SK-N-SH treated with all-trans-retinoic acid at 6 μM for 48 hours (cell line): ENCODE results near the gene HAP1.

Source experiments
- ATAC-seq: fragments of 200-7000 bp; cut with Tn5 transposase; 3 replicates; pipeline ENCODE4 v1.9.1; 2020; ENCODE audit warnings: mild to moderate bottlenecking, moderate library complexity
- ARNTL ChIP-seq: fragments of 450-650 bp; formaldehyde crosslinking; IDR thresholded peaks from 2 replicates; pipeline ENCODE4 v1.5.0; 2020; ENCODE audit warnings: low read depth, mild to moderate bottlenecking, moderate library complexity, borderline replicate concordance
- BACH2 ChIP-seq: fragments of 250-450 bp; sonication (Bioruptor Pico); IDR thresholded peaks from 2 replicates; pipeline ENCODE4 v1.9.0; 2021; ENCODE audit warnings: mild to moderate bottlenecking, borderline replicate concordance
- CREB5 ChIP-seq: fragments of 250-450 bp; sonication (Bioruptor Pico); IDR thresholded peaks from 2 replicates; pipeline ENCODE4 v1.5.1; 2020; ENCODE audit warnings: low read depth, mild to moderate bottlenecking, moderate library complexity
- CSDC2 ChIP-seq: fragments of 250-450 bp; sonication (Bioruptor Pico); IDR thresholded peaks from 2 replicates; pipeline ENCODE4 v1.5.0; 2020; ENCODE audit warnings: mild to moderate bottlenecking, moderate library complexity
- CSRNP3 ChIP-seq: fragments of 250-450 bp; sonication (Bioruptor Pico); IDR thresholded peaks from 2 replicates; pipeline ENCODE4 v1.5.1; 2021; ENCODE audit warnings: mild to moderate bottlenecking, moderate library complexity
- ESRRG ChIP-seq: fragments of 250-450 bp; sonication (Bioruptor Pico); IDR thresholded peaks from 2 replicates; pipeline ENCODE4 v1.6.1; 2021; ENCODE audit warnings: mild to moderate bottlenecking
- GLIS3 ChIP-seq: fragments of 250-450 bp; sonication (Bioruptor Pico); IDR thresholded peaks from 2 replicates; pipeline ENCODE4 v1.5.0; 2020; ENCODE audit warnings: mild to moderate bottlenecking, moderate library complexity
- ISL1 ChIP-seq: fragments of 250-450 bp; sonication (Bioruptor Pico); IDR thresholded peaks from 2 replicates; pipeline ENCODE4 v2.1.2; 2022; ENCODE audit warnings: mild to moderate bottlenecking, moderate library complexity
- OSR1 ChIP-seq: fragments of 250-450 bp; sonication (Bioruptor Pico); IDR thresholded peaks from 2 replicates; pipeline ENCODE4 v1.8.0; 2022; ENCODE audit warnings: moderate library complexity, mild to moderate bottlenecking, inconsistent platforms
- POU6F1 ChIP-seq: fragments of 250-450 bp; sonication (Bioruptor Pico); IDR thresholded peaks from 2 replicates; pipeline ENCODE4 v1.8.0; 2021; ENCODE audit warnings: low read depth, mild to moderate bottlenecking, moderate library complexity, borderline replicate concordance
- PPARA ChIP-seq: fragments of 250-450 bp; sonication (Bioruptor Pico); IDR thresholded peaks from 2 replicates; pipeline ENCODE4 v1.5.0; 2020; ENCODE audit warnings: mild to moderate bottlenecking, borderline replicate concordance
- RARB ChIP-seq: fragments of 250-450 bp; sonication (Bioruptor Pico); IDR thresholded peaks from 2 replicates; pipeline ENCODE4 v1.8.0; 2021; ENCODE audit warnings: mild to moderate bottlenecking, moderate library complexity
- SNAI2 ChIP-seq: fragments of 250-450 bp; sonication (Bioruptor Pico); IDR thresholded peaks from 2 replicates; pipeline ENCODE4 v1.5.0; 2020; ENCODE audit warnings: mild to moderate bottlenecking, moderate library complexity
- TCF4 ChIP-seq: fragments of 250-450 bp; sonication (Bioruptor Pico); IDR thresholded peaks from 2 replicates; pipeline ENCODE4 v1.8.0; 2021; ENCODE audit warnings: mild to moderate bottlenecking, moderate library complexity, borderline replicate concordance
- TOX ChIP-seq: fragments of 250-450 bp; sonication (Bioruptor Pico); IDR thresholded peaks from 2 replicates; pipeline ENCODE4 v1.8.0; 2021; ENCODE audit warnings: mild to moderate bottlenecking, moderate library complexity, borderline replicate concordance
- TSHZ2 ChIP-seq: fragments of 250-450 bp; sonication (Bioruptor Pico); IDR thresholded peaks from 2 replicates; pipeline ENCODE4 v1.5.0; 2020; ENCODE audit warnings: mild to moderate bottlenecking, moderate library complexity
- ZC3H10 ChIP-seq: fragments of 250-450 bp; sonication (Bioruptor Pico); IDR thresholded peaks from 2 replicates; pipeline ENCODE4 v1.5.1; 2021; ENCODE audit warnings: mild to moderate bottlenecking, moderate library complexity
- ZFP3 ChIP-seq: fragments of 250-450 bp; sonication (Bioruptor Pico); IDR thresholded peaks from 2 replicates; pipeline ENCODE4 v1.5.0; 2020; ENCODE audit warnings: mild to moderate bottlenecking, moderate library complexity
- ZFP30 ChIP-seq: fragments of 450-650 bp; formaldehyde crosslinking; IDR thresholded peaks from 2 replicates; pipeline ENCODE4 v1.5.0; 2022; ENCODE audit warnings: mild to moderate bottlenecking, moderate library complexity
- ZNF565 ChIP-seq: fragments of 450-650 bp; formaldehyde crosslinking; conservative IDR thresholded peaks from 2 replicates; pipeline ENCODE4 v1.5.0; 2020; ENCODE audit warnings: low read depth, mild to moderate bottlenecking, moderate library complexity
- ZNF70 ChIP-seq: fragments of 450-650 bp; formaldehyde crosslinking; IDR thresholded peaks from 2 replicates; pipeline ENCODE4 v1.5.0; 2020; ENCODE audit warnings: mild to moderate bottlenecking, moderate library complexity
- ZNF8 ChIP-seq: fragments of 450-650 bp; formaldehyde crosslinking; IDR thresholded peaks from 2 replicates; pipeline ENCODE4 v1.5.0; 2020; ENCODE audit warnings: mild to moderate bottlenecking, moderate library complexity

HAP1 gene

GRCh38 chr17:41738077-41738800 is 3.8 kb upstream of the HAP1 start:
- TF ChIP-seq CREB5: no peak
- TF ChIP-seq CSDC2 (CRISPR knock-in tag): no peak
- TF ChIP-seq SNAI2 (CRISPR knock-in tag): no peak
- TF ChIP-seq OSR1 (CRISPR knock-in tag): no peak
- TF ChIP-seq POU6F1 (CRISPR knock-in tag): no peak
- no peak for TF ChIP-seq CSRNP3
- TF ChIP-seq PPARA (CRISPR knock-in tag): no peak
- TF ChIP-seq ARNTL: no peak
- TF ChIP-seq BACH2 (CRISPR knock-in tag): no peak
- TF ChIP-seq ZFP3 (CRISPR knock-in tag): no peak
- no peak for TF ChIP-seq TCF4
- no peak for TF ChIP-seq ZC3H10 (CRISPR knock-in tag)
- no peak for TF ChIP-seq TOX (CRISPR knock-in tag)
- no peak for TF ChIP-seq TSHZ2 (CRISPR knock-in tag)
- TF ChIP-seq ZNF70: no peak
- no peak for TF ChIP-seq RARB (CRISPR knock-in tag)
- no peak for TF ChIP-seq ESRRG (CRISPR knock-in tag)
- TF ChIP-seq ISL1 (CRISPR knock-in tag): no peak
- peak; percentile 87 for ATAC-seq

GRCh38 chr17:41737680-41738023 is 3.2 kb upstream of the HAP1 start:
- TF ChIP-seq ZNF8: no peak
- TF ChIP-seq ZNF70: no peak
- no peak for TF ChIP-seq TCF4
- TF ChIP-seq ZFP30: no peak
- TF ChIP-seq ESRRG (CRISPR knock-in tag): no peak
- TF ChIP-seq OSR1 (CRISPR knock-in tag): no peak
- no peak for TF ChIP-seq GLIS3 (CRISPR knock-in tag)
- TF ChIP-seq POU6F1 (CRISPR knock-in tag): no peak
- no peak for TF ChIP-seq TOX (CRISPR knock-in tag)
- TF ChIP-seq ARNTL: no peak
- no peak for TF ChIP-seq ZC3H10 (CRISPR knock-in tag)
- TF ChIP-seq TSHZ2 (CRISPR knock-in tag): no peak
- TF ChIP-seq CSDC2 (CRISPR knock-in tag): no peak
- TF ChIP-seq SNAI2 (CRISPR knock-in tag): no peak
- TF ChIP-seq BACH2 (CRISPR knock-in tag): no peak
- no peak for TF ChIP-seq PPARA (CRISPR knock-in tag)
- TF ChIP-seq ISL1 (CRISPR knock-in tag): no peak
- no peak for TF ChIP-seq ZNF565 (CRISPR knock-in tag)
- ATAC-seq: peak; percentile 24
